Activated CD8-positive, alpha-beta memory T cell treated with anti-CD3 and anti-CD28 coated beads, Interleukin-2, amount 50 U/mL, for 1 hour (primary cell): ENCODE results near the gene ZRANB1.

Source experiments
- DNase-seq: peaks from one replicate; pipeline ENCODE4 v3.0.0-alpha.2; 2020; ENCODE audit errors: extremely low read depth

ZRANB1 gene

GRCh38 chr10:125005312-125006187 lies 63.6 kb downstream of the ZRANB1 start:
- no peak for DNase-seq

GRCh38 chr10:125006188-125006680 lies 64.3 kb downstream of the ZRANB1 start:
- no peak for DNase-seq

- no peak for DNase-seq
These were observed 65.1 kb downstream of the ZRANB1 start for GRCh38 chr10:125006921-125007426.

- no peak for DNase-seq
These were observed 65.5 kb downstream of the ZRANB1 start for GRCh38 chr10:125007436-125007835.

GRCh38 chr10:125008689-125009638 lies 67.0 kb downstream of the ZRANB1 start:
- DNase-seq = no peak

GRCh38 chr10:125009661-125010161 lies 67.8 kb downstream of the ZRANB1 start:
- no peak for DNase-seq

GRCh38 chr10:125010362-125010761 lies 68.4 kb downstream of the ZRANB1 start:
- DNase-seq = no peak

- no peak for DNase-seq
These were observed 69.4 kb downstream of the ZRANB1 start for GRCh38 chr10:125011171-125011925.

- DNase-seq = no peak
These were observed 70.2 kb downstream of the ZRANB1 start for GRCh38 chr10:125011926-125012705.

GRCh38 chr10:125012851-125013528 lies 71.1 kb downstream of the ZRANB1 start:
- DNase-seq = no peak

GRCh38 chr10:125013529-125013872 lies 71.6 kb downstream of the ZRANB1 start:
- no peak for DNase-seq

- no peak for DNase-seq
These were observed 72.3 kb downstream of the ZRANB1 start for GRCh38 chr10:125014086-125014830.

GRCh38 chr10:125014836-125015355 lies 73.0 kb downstream of the ZRANB1 start:
- no peak for DNase-seq

- no peak for DNase-seq
These were observed 73.5 kb downstream of the ZRANB1 start for GRCh38 chr10:125015356-125015944.

- DNase-seq = no peak
These were observed 74.2 kb downstream of the ZRANB1 start for GRCh38 chr10:125016123-125016522.

GRCh38 chr10:125016611-125017202 lies 74.8 kb downstream of the ZRANB1 start:
- no peak for DNase-seq

- DNase-seq = no peak
These were observed 75.8 kb downstream of the ZRANB1 start for GRCh38 chr10:125017547-125018298.
